Measurements from ENCODE around the gene ZBTB48.
"Not testable (repeated sequence)": the region's sequence is repeated elsewhere in the genome, so short reads cannot be mapped to it uniquely, and the experiment has no call there.

The ZBTB48 gene

GRCh38 chr1:6579374-6580118 lies at the start of gene ZBTB48:
TSS of gene ZBTB48 (plus strand) at chr1:6579994. CDS start at chr1:6580610, 616 bp downstream.
- DNase-seq = peak; percentile 93

GRCh38 chr1:6530504-6531160 lies 49.2 kb upstream of the ZBTB48 start:
- DNase-seq = no peak

- DNase-seq = no peak
These were observed 47.8 kb upstream of the ZBTB48 start for GRCh38 chr1:6531996-6532395.

GRCh38 chr1:6534248-6534822 lies 45.5 kb upstream of the ZBTB48 start:
- no peak for DNase-seq

GRCh38 chr1:6535214-6535613 lies 44.6 kb upstream of the ZBTB48 start:
- no peak for DNase-seq

GRCh38 chr1:6536291-6536690 lies 43.5 kb upstream of the ZBTB48 start:
- no peak for DNase-seq

GRCh38 chr1:6538956-6539355 lies 40.8 kb upstream of the ZBTB48 start:
- no peak for DNase-seq

GRCh38 chr1:6544831-6545230 lies 35.0 kb upstream of the ZBTB48 start:
- no peak for DNase-seq

- no peak for DNase-seq
These were observed 34.3 kb upstream of the ZBTB48 start for GRCh38 chr1:6545276-6546112.

GRCh38 chr1:6546326-6546725 lies 33.5 kb upstream of the ZBTB48 start:
- DNase-seq = no peak

- no peak for DNase-seq
These were observed 32.5 kb upstream of the ZBTB48 start for GRCh38 chr1:6547301-6547700.

GRCh38 chr1:6554031-6554906 lies 25.5 kb upstream of the ZBTB48 start, which contains the start of gene NOL9:
TSS of gene NOL9 (minus strand) at chr1:6554513. CDS start at chr1:6554502, 11 bp downstream.
- DNase-seq = peak; percentile 83

GRCh38 chr1:6554907-6555778 lies 24.7 kb upstream of the ZBTB48 start, which contains the start of gene TAS1R1:
TSS of gene TAS1R1 (plus strand) at chr1:6555307. CDS start at chr1:6555374, 67 bp downstream.
- DNase-seq = no peak

GRCh38 chr1:6557597-6557996 lies 22.2 kb upstream of the ZBTB48 start:
- no peak for DNase-seq

- not testable (repeated sequence) for DNase-seq
These were observed 20.6 kb upstream of the ZBTB48 start for GRCh38 chr1:6559161-6559560.

GRCh38 chr1:6560267-6560666 lies 19.5 kb upstream of the ZBTB48 start:
- no peak for DNase-seq

- no peak for DNase-seq
These were observed 10.8 kb upstream of the ZBTB48 start for GRCh38 chr1:6569033-6569432.

- no peak for DNase-seq
These were observed 9.7 kb upstream of the ZBTB48 start for GRCh38 chr1:6570100-6570499.

- no peak for DNase-seq
These were observed 8.8 kb upstream of the ZBTB48 start for GRCh38 chr1:6570987-6571386.

GRCh38 chr1:6572653-6573383 lies 7.0 kb upstream of the ZBTB48 start:
- no peak for DNase-seq
